Trophoblast cell (in vitro differentiated cells and primary cell): ENCODE results near the gene ANKMY1.

ENCODE experiments used
- DNase-seq, 2 donors: peaks; one replicate each; pipeline ENCODE4 v3.0.0-alpha.2; 2016
- H2AFZ ChIP-seq: 2 replicates; pipeline ENCODE4 v1.6.1; 2013; ENCODE audit warnings: low read length, moderate library complexity, mild to moderate bottlenecking; ENCODE audit not compliant: insufficient read depth, poor library complexity
- H2AK5ac ChIP-seq: 2 replicates; pipeline ENCODE4 v1.6.1; 2013; ENCODE audit warnings: mild to moderate bottlenecking, low read length
- H2BK120ac ChIP-seq: 2 replicates; pipeline ENCODE4 v1.6.1; 2013; ENCODE audit warnings: low read length, mild to moderate bottlenecking, moderate library complexity; ENCODE audit not compliant: insufficient read depth, poor library complexity
- H2BK12ac ChIP-seq: 2 replicates; pipeline ENCODE4 v1.6.1; 2013; ENCODE audit warnings: mild to moderate bottlenecking, low read length, moderate library complexity
- H2BK5ac ChIP-seq: 2 replicates; pipeline ENCODE4 v1.6.1; 2013; ENCODE audit warnings: low read length, low read depth, moderate library complexity, mild to moderate bottlenecking; ENCODE audit not compliant: poor library complexity
- H3K14ac ChIP-seq: 2 replicates; pipeline ENCODE4 v1.6.1; 2013; ENCODE audit warnings: mild to moderate bottlenecking, low read length
- H3K18ac ChIP-seq: 2 replicates; pipeline ENCODE4 v1.6.1; 2013; ENCODE audit warnings: mild to moderate bottlenecking, low read length
- H3K23ac ChIP-seq: 2 replicates; pipeline ENCODE4 v1.6.1; 2013; ENCODE audit warnings: low read length
- H3K27ac ChIP-seq: 2 replicates; pipeline ENCODE4 v1.5.1; 2013; ENCODE audit warnings: low read depth, mild to moderate bottlenecking, inconsistent platforms, low read length, moderate library complexity
- H3K27me3 ChIP-seq: 2 replicates; pipeline ENCODE4 v1.6.1; 2013; ENCODE audit warnings: inconsistent platforms, mild to moderate bottlenecking, low read length, moderate library complexity; ENCODE audit not compliant: insufficient read depth
- H3K36me3 ChIP-seq, 2 experiments: 1 replicate in 1 of 2; 2 replicates in 1 of 2; pipeline ENCODE4 v1.6.1; 2013; ENCODE audit warnings: low read length in 2 of 2, mild to moderate bottlenecking in 2 of 2, moderate library complexity in 1 of 2; ENCODE audit not compliant: insufficient read depth in 2 of 2, control insufficient read depth in 1 of 2
- H3K4ac ChIP-seq: 2 replicates; pipeline ENCODE4 v1.6.1; 2013; ENCODE audit warnings: low read depth, mild to moderate bottlenecking, low read length, moderate library complexity
- H3K4me1 ChIP-seq, 2 experiments: 1 replicate in 1 of 2; 2 replicates in 1 of 2; pipeline ENCODE4 v1.6.1; 2013; ENCODE audit warnings: low read length in 2 of 2, mild to moderate bottlenecking in 2 of 2, moderate library complexity in 1 of 2; ENCODE audit not compliant: insufficient read depth in 2 of 2, control insufficient read depth in 1 of 2
- H3K4me2 ChIP-seq: 2 replicates; pipeline ENCODE4 v1.6.1; 2013; ENCODE audit warnings: inconsistent platforms, mild to moderate bottlenecking, low read length, moderate library complexity
- H3K4me3 ChIP-seq: 2 replicates; pipeline ENCODE4 v1.5.1; 2013; ENCODE audit warnings: mild to moderate bottlenecking, low read depth, low read length, inconsistent platforms
- H3K79me1 ChIP-seq: one replicate; pipeline ENCODE4 v1.6.1; 2013; ENCODE audit warnings: low read length
- H3K79me2 ChIP-seq: 2 replicates; pipeline ENCODE4 v1.6.1; 2013; ENCODE audit warnings: low read length, mild to moderate bottlenecking; ENCODE audit not compliant: control insufficient read depth, insufficient read depth, poor library complexity
- H3K9ac ChIP-seq: 2 replicates; pipeline ENCODE4 v1.6.1; 2013; ENCODE audit warnings: mild to moderate bottlenecking, low read length
- H3K9me3 ChIP-seq: 2 replicates; pipeline ENCODE4 v1.6.1; 2013; ENCODE audit warnings: low read depth, mild to moderate bottlenecking, control low read depth, inconsistent platforms, low read length; ENCODE audit not compliant: insufficient read depth
- H4K12ac ChIP-seq: 2 replicates; pipeline ENCODE4 v1.6.1; 2013; ENCODE audit warnings: low read depth, mild to moderate bottlenecking, low read length, moderate library complexity
- H4K8ac ChIP-seq: 2 replicates; pipeline ENCODE4 v1.6.1; 2013; ENCODE audit warnings: low read depth, mild to moderate bottlenecking, low read length, moderate library complexity
- H4K91ac ChIP-seq: one replicate; pipeline ENCODE4 v1.6.1; 2013; ENCODE audit warnings: low read depth, mild to moderate bottlenecking, low read length, moderate library complexity
- WGBS: extraction: QIAGEN DNeasy Blood & Tissue Kit; methylation state at CpG from one replicate; pipeline ENCODE4 v1.1.7; 2013; ENCODE audit warnings: missing lambda C conversion rate; ENCODE audit not compliant: insufficient read length, insufficient coverage; ENCODE audit errors: extremely low coverage; 5-methylcytosine and 5-hydroxymethylcytosine counted together

The ANKMY1 gene

GRCh38 chr2:240518981-240519380, 38.8 kb downstream of the ANKMY1 start:
- Histone ChIP-seq H2AFZ (no peak overlapping the region), H2AK5ac (no peak overlapping the region), H3K4me3 (no peak overlapping the region), H4K12ac (no peak overlapping the region), H3K36me3 (peaks cover 14 to 17% of the 10 kb centered on the region in 2 experiments), H3K4me1 (no peaks in the 10 kb centered on the region), H3K18ac (no peak overlapping the region), H4K8ac (no peak overlapping the region), H3K27me3 (peaks cover 7% of the 10 kb centered on the region), H2BK5ac (no peak overlapping the region), H3K79me2 (no peaks in the 10 kb centered on the region), H3K4ac (no peak overlapping the region), H2BK12ac (no peak overlapping the region), H3K79me1 (no peaks in the 10 kb centered on the region), H3K23ac (no peak overlapping the region), H3K4me2 (no peak overlapping the region), H2BK120ac (no peak overlapping the region), H3K27ac (no peak overlapping the region), H3K14ac (no peak overlapping the region), H3K9me3 (peaks cover 39% of the 10 kb centered on the region), H3K9ac (no peak overlapping the region), H4K91ac (no peak overlapping the region)
- WGBS = no CpG with 5 or more reads among the region's 5 CpGs
- no peak for DNase-seq

DNA sequence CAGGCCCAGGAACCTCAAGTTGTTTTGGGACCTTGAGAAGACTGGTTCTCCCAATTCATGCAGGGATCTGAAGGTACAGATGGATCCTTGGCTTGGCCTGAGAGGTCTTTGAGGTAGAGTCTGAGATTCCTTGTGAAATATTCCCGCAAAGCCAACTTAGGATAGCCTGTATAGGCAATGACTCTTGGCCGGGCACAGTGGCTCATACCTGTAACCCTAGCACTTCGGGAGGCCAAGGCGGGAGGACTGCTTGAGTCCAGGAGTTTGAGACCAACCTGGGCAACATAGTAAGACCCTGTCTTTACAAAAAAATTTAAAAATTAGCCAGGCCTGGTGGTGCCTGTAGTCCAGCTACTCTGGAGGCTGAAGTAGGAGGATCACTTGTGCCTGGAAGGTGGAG, 40.4 kb downstream of the ANKMY1 start:
- H3K18ac ChIP-seq = no peak overlapping the region
- no peak overlapping the region for H3K14ac ChIP-seq
- no peak overlapping the region for H4K91ac ChIP-seq
- peaks cover 7% of the 10 kb centered on the region for H3K27me3 ChIP-seq
- H3K9ac ChIP-seq = no peak overlapping the region
- H3K4me1 ChIP-seq = no peaks in the 10 kb centered on the region
- peaks cover under 1 to 3% of the 10 kb centered on the region in 2 experiments for H3K36me3 ChIP-seq
- no peak overlapping the region for H2BK12ac ChIP-seq
- H2AFZ ChIP-seq = no peak overlapping the region
- H3K79me2 ChIP-seq = no peaks in the 10 kb centered on the region
- H3K4me3 ChIP-seq = no peak overlapping the region
- H2AK5ac ChIP-seq = no peak overlapping the region
- H3K9me3 ChIP-seq = peaks cover 26% of the 10 kb centered on the region
- H3K27ac ChIP-seq = no peak overlapping the region
- H3K79me1 ChIP-seq = no peaks in the 10 kb centered on the region
- no peak overlapping the region for H4K8ac ChIP-seq
- no peak overlapping the region for H4K12ac ChIP-seq
- H3K4me2 ChIP-seq = no peak overlapping the region
- no peak overlapping the region for H3K4ac ChIP-seq
- no CpG with 5 or more reads among the region's 4 CpGs for WGBS
- H2BK120ac ChIP-seq = no peak overlapping the region
- no peak overlapping the region for H3K23ac ChIP-seq
- DNase-seq = no peak
- no peak overlapping the region for H2BK5ac ChIP-seq

GRCh38 chr2:240514631-240515030, 43.2 kb downstream of the ANKMY1 start:
- H2AK5ac ChIP-seq = no peak overlapping the region
- no peaks in the 10 kb centered on the region for H3K4me1 ChIP-seq
- no CpG with 5 or more reads among the region's 2 CpGs for WGBS
- H2BK5ac ChIP-seq = no peak overlapping the region
- no peak overlapping the region for H3K27ac ChIP-seq
- no peak overlapping the region for H4K12ac ChIP-seq
- no peak overlapping the region for H4K91ac ChIP-seq
- H4K8ac ChIP-seq = no peak overlapping the region
- H3K36me3 ChIP-seq = peaks cover 0 to 1% of the 10 kb centered on the region in 2 experiments
- H3K79me1 ChIP-seq = no peaks in the 10 kb centered on the region
- no peak overlapping the region for H2AFZ ChIP-seq
- H3K27me3 ChIP-seq = peaks cover 4% of the 10 kb centered on the region
- H3K18ac ChIP-seq = no peak overlapping the region
- H3K14ac ChIP-seq = no peak overlapping the region
- H3K79me2 ChIP-seq = no peaks in the 10 kb centered on the region
- H2BK12ac ChIP-seq = no peak overlapping the region
- H3K9ac ChIP-seq = peak overlapping the region; percentile 43
- no peak overlapping the region for H3K23ac ChIP-seq
- DNase-seq = no peak
- no peak overlapping the region for H3K4me2 ChIP-seq
- peaks cover 13% of the 10 kb centered on the region for H3K9me3 ChIP-seq
- no peak overlapping the region for H3K4ac ChIP-seq
- H3K4me3 ChIP-seq = no peak overlapping the region
- H2BK120ac ChIP-seq = no peak overlapping the region

GRCh38 chr2:240513549-240514287, 44.1 kb downstream of the ANKMY1 start:
- H3K23ac ChIP-seq = no peak overlapping the region
- H2AK5ac ChIP-seq = no peak overlapping the region
- WGBS = no CpG with 5 or more reads among the region's 13 CpGs
- H4K12ac ChIP-seq = no peak overlapping the region
- no peaks in the 10 kb centered on the region for H3K4me1 ChIP-seq
- no peak overlapping the region for H3K27ac ChIP-seq
- no peak overlapping the region for H3K9ac ChIP-seq
- H3K27me3 ChIP-seq = no peaks in the 10 kb centered on the region
- H3K36me3 ChIP-seq = no peaks in the 10 kb centered on the region
- no peak overlapping the region for H2AFZ ChIP-seq
- H3K4ac ChIP-seq = no peak overlapping the region
- H3K79me1 ChIP-seq = no peaks in the 10 kb centered on the region
- no peak overlapping the region for H3K4me3 ChIP-seq
- no peak overlapping the region for H3K18ac ChIP-seq
- DNase-seq = peak; percentile 38 to 70
- H4K91ac ChIP-seq = no peak overlapping the region
- H3K14ac ChIP-seq = no peak overlapping the region
- no peaks in the 10 kb centered on the region for H3K79me2 ChIP-seq
- no peak overlapping the region for H3K4me2 ChIP-seq
- peaks cover 10% of the 10 kb centered on the region for H3K9me3 ChIP-seq
- no peak overlapping the region for H4K8ac ChIP-seq
- no peak overlapping the region for H2BK120ac ChIP-seq
- no peak overlapping the region for H2BK12ac ChIP-seq
- H2BK5ac ChIP-seq = no peak overlapping the region
